ENCODE results near the gene MSI2.

MSI2 gene

DNA sequence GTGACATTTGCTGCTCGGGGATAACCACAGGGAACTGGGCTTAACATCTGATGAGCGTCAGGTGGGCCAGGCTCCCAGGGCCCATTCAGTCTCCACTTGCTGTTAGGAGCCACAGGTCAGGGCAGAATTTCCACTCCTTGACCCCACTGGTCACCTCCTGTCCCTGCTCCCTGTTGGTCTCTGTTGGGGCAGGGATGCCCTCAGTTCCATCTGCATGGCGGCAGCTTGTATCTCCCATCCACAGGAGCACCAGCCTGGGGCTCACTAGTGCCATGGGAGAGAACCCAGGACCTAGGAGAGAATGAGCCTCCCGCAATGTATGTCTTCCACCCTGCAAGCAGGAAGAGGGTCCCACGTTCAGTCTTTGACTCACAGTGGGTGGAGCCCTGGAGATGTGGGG is 276.6 kb downstream of the MSI2 start:
- peaks cover 8 to 21% of the 10 kb centered on the region in 2 donors for H3K4me1 ChIP-seq (ENCODE audit: control insufficient read depth in 1 of 2, insufficient read depth in 2 of 2, low read length in 2 of 2)
- H3K27ac ChIP-seq (ENCODE audit: low read length): no peak overlapping the region
- no peak overlapping the region for H3K4me3 ChIP-seq (ENCODE audit: low read depth in 1 of 2, low read length in 2 of 2)
- H3K9me3 ChIP-seq (ENCODE audit: control insufficient read depth in 1 of 2, low read length in 2 of 2): no peaks in the 10 kb centered on the region
- no peaks in the 10 kb centered on the region for H3K27me3 ChIP-seq (ENCODE audit: low read depth, low read length)
- H3K36me3 ChIP-seq (ENCODE audit: control insufficient read depth in 1 of 2, insufficient read depth in 2 of 2, low read length in 2 of 2): peaks cover 0 to 4% of the 10 kb centered on the region in 2 donors

DNA sequence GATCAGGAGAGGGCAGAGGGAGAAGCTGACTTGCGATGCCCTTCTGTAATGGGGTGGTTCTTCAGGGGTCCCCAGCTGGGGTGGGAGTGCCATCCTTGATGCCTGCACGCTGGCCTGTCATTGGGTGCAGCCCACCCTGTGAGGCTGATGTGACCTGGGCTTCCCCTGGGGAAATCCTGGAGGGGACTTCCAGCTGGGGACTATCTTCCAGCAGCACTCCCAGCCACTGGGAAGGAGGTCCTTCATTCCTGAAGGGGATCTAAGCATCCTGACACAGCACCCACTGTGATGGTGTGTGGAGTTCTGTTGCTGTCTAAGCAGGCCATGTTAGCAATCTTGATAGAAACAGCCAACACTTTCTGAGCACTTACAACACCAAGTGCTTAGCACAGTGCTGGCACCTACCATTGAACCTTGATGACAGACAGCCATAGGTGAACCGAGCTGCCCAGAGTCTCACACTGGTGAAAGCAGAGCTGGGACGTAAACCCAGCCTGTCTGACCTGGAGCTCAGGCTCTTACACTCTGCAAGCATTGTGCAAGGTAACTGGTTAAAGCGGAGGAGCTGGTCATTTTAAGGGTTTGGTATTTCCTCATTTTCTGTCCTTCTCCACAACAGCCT is 277.5 kb downstream of the MSI2 start:
- Histone ChIP-seq H3K36me3 (ENCODE audit: control insufficient read depth in 1 of 2, insufficient read depth in 2 of 2, low read length in 2 of 2) (peaks cover 0 to 4% of the 10 kb centered on the region in 2 donors), H3K27me3 (ENCODE audit: low read depth, low read length) (no peaks in the 10 kb centered on the region), H3K27ac (ENCODE audit: low read length) (no peak overlapping the region), H3K4me3 (ENCODE audit: low read depth in 1 of 2, low read length in 2 of 2) (no peak overlapping the region), H3K9me3 (ENCODE audit: control insufficient read depth in 1 of 2, low read length in 2 of 2) (no peaks in the 10 kb centered on the region), H3K4me1 (ENCODE audit: control insufficient read depth in 1 of 2, insufficient read depth in 2 of 2, low read length in 2 of 2) (peaks cover 8 to 26% of the 10 kb centered on the region in 2 donors)

DNA sequence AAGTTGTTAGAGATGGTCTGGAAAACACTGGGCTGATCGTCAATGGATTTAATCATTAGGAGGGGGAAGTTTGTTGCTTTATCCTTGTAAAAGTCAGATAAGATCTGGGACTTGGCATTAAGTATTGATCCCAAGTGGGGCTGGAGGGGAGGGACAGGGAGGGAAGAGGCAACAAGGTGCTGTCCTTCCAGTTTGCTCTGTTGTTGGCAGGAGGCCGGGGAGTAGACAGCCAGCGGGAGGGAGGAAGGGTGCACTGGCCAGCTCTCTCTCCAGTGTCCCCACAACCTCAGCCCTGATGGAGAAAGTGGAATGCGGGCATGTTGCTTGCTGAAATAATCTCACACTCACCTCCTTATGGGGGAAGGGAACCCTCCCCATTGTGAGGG is 278.5 kb downstream of the MSI2 start:
- no peak overlapping the region for H3K4me3 ChIP-seq (ENCODE audit: low read depth in 1 of 2, low read length in 2 of 2)
- H3K9me3 ChIP-seq (ENCODE audit: control insufficient read depth in 1 of 2, low read length in 2 of 2): no peaks in the 10 kb centered on the region
- H3K27ac ChIP-seq (ENCODE audit: low read length): no peak overlapping the region
- H3K4me1 ChIP-seq (ENCODE audit: control insufficient read depth in 1 of 2, insufficient read depth in 2 of 2, low read length in 2 of 2): peaks cover 8 to 32% of the 10 kb centered on the region in 2 donors
- peaks cover 0 to 4% of the 10 kb centered on the region in 2 donors for H3K36me3 ChIP-seq (ENCODE audit: control insufficient read depth in 1 of 2, insufficient read depth in 2 of 2, low read length in 2 of 2)
- H3K27me3 ChIP-seq (ENCODE audit: low read depth, low read length): no peaks in the 10 kb centered on the region

DNA sequence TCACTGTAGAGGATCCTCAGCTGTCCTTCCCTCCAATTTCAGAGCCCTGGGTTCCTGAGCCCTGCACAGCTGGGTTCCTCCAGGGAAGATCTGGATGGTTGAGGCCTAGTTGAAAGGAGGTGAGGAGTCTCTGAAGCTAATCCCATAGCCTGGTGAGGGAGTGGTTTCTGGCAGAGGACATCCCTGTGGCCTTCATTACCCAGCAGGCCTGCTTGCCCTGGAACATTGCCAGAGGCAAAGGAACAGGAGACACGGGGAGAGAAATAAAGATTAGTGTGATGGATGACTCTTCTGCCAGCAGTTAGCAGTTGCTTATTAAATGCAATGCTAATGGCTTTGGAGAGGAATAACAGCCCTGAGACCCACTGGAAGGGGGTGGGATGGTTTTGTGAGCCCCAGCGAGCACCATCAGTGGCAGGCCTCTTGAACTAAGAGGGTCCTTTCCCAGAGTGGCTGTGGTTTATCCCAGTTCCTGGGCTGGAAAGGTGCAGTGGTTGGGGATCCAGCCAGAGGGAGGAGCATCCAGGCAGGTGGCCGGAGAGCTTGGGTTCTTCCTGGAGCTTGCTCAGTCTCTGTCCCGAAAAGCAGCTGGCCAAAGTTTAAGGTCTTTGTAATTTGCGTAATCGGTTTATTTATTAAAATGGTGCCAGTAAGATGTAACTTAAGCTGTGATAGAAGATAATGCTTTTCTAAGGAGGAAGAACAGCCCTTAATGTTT is 279.1 kb downstream of the MSI2 start:
- Histone ChIP-seq H3K9me3 (ENCODE audit: control insufficient read depth in 1 of 2, low read length in 2 of 2) (no peaks in the 10 kb centered on the region), H3K36me3 (ENCODE audit: control insufficient read depth in 1 of 2, insufficient read depth in 2 of 2, low read length in 2 of 2) (peaks cover 0 to 4% of the 10 kb centered on the region in 2 donors), H3K4me1 (ENCODE audit: control insufficient read depth in 1 of 2, insufficient read depth in 2 of 2, low read length in 2 of 2) (peaks cover 8 to 31% of the 10 kb centered on the region in 2 donors), H3K27me3 (ENCODE audit: low read depth, low read length) (no peaks in the 10 kb centered on the region), H3K4me3 (ENCODE audit: low read depth in 1 of 2, low read length in 2 of 2) (no peak overlapping the region), H3K27ac (ENCODE audit: low read length) (no peak overlapping the region)

DNA sequence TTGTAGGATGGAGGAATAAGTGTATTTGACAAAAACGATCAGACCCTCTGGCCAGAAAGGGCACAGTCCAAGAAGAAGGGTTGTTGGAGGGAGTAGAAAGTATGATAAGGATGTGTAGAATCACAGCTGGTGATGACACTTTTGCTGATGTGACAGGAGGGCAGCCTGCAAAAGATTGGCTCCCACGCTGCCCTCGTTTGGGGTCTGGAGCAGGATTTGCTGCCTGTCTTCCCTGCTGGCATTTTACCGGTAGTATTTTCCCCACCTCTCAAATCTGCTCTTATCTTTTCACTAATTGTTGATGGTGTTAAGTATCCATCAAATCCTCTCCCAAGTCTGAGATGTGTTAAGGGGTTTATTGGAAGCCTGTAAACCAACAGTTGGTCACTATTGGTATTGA is 280.0 kb downstream of the MSI2 start:
- peaks cover 8 to 31% of the 10 kb centered on the region in 2 donors for H3K4me1 ChIP-seq (ENCODE audit: control insufficient read depth in 1 of 2, insufficient read depth in 2 of 2, low read length in 2 of 2)
- peaks cover 0 to 4% of the 10 kb centered on the region in 2 donors for H3K36me3 ChIP-seq (ENCODE audit: control insufficient read depth in 1 of 2, insufficient read depth in 2 of 2, low read length in 2 of 2)
- no peaks in the 10 kb centered on the region for H3K27me3 ChIP-seq (ENCODE audit: low read depth, low read length)
- no peaks in the 10 kb centered on the region for H3K9me3 ChIP-seq (ENCODE audit: control insufficient read depth in 1 of 2, low read length in 2 of 2)
- H3K27ac ChIP-seq (ENCODE audit: low read length): no peak overlapping the region
- H3K4me3 ChIP-seq (ENCODE audit: low read depth in 1 of 2, low read length in 2 of 2): no peak overlapping the region

DNA sequence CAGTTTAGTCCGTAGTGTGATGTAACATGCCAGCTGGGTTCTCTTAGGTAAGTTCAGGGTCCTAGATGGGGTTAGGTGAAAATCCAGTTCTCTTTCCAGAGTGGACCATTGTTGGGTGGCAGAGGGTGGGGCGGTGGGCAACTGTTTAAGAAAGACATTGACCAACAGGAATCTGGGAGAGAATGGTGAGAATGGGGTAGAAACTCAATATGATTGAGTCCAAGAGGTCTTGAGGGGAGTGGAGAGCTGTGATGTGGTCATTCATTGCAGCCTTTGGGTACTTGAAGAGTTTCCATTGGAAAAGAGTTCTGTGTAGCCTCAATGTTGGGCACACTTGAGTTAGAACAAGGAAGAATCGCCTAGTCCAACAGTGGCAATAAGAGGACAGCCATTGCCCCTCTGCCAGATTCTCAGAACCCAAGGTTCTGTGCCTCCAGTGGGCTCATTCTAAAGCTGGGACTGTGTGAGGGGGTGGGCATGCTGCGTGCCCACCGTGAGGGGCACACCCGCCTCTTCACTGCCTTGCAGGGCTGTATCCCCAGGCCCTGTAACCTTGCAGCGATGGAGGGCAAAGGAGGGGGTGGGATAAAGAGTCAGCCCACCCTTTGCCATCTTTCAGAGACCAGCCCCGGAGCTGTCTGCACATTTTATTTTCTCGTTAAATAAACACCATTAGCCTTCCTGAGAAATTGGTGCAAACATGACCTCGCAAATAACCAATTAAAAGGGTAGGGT is 280.6 kb downstream of the MSI2 start:
- no peak overlapping the region for H3K4me3 ChIP-seq (ENCODE audit: low read depth in 1 of 2, low read length in 2 of 2)
- peaks cover 0 to 4% of the 10 kb centered on the region in 2 donors for H3K36me3 ChIP-seq (ENCODE audit: control insufficient read depth in 1 of 2, insufficient read depth in 2 of 2, low read length in 2 of 2)
- H3K27ac ChIP-seq (ENCODE audit: low read length): no peak overlapping the region
- H3K9me3 ChIP-seq (ENCODE audit: control insufficient read depth in 1 of 2, low read length in 2 of 2): no peaks in the 10 kb centered on the region
- no peaks in the 10 kb centered on the region for H3K27me3 ChIP-seq (ENCODE audit: low read depth, low read length)
- H3K4me1 ChIP-seq (ENCODE audit: control insufficient read depth in 1 of 2, insufficient read depth in 2 of 2, low read length in 2 of 2): peaks cover 8 to 37% of the 10 kb centered on the region in 2 donors

DNA sequence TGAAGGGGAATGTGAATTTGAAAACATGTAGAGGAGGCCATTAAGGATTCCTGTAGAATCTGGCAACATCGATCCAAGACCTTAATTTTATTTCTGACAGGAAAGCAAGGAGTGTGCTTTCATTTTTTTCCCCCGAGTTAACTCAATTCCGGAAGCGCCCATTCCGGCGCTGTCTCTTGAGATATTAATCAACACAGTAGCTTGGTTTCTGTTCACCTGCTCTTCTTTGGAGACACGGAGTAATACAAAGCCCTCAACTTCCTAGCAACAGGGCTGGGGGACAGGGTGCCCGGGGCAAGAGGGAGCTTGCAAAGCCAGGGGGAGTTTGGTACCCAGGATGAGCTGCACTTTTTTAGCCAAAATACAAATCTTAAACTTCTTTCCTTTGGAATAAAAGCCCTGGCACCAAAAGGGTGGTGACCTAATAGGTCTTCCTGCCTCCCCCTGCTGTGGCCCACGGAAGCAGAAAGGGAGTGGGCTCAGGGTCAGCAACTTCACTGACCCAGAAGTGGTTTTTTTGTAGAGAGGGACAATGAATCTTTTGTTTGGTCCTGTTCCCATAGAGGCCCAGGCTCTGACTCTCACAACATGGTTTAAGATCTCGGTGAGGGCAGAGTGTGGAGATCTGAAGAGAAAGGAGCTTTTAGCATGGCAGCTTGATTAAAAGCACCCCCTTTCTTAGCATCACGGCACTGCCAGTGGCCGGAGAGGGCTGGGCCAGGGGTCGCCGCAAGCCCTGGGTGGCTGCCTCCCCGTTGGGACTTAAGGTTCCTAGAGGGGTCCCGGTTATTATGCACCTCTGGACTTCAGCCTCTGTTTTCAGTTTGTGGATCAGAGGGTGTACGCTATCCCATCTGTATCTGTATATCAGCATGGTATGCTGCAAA is 281.4 kb downstream of the MSI2 start:
- Histone ChIP-seq H3K27ac (ENCODE audit: low read length) (no peak overlapping the region), H3K4me3 (ENCODE audit: low read depth in 1 of 2, low read length in 2 of 2) (no peak overlapping the region), H3K36me3 (ENCODE audit: control insufficient read depth in 1 of 2, insufficient read depth in 2 of 2, low read length in 2 of 2) (peaks cover 0 to 2% of the 10 kb centered on the region in 2 donors), H3K9me3 (ENCODE audit: control insufficient read depth in 1 of 2, low read length in 2 of 2) (no peaks in the 10 kb centered on the region), H3K4me1 (ENCODE audit: control insufficient read depth in 1 of 2, insufficient read depth in 2 of 2, low read length in 2 of 2) (peaks cover 8 to 43% of the 10 kb centered on the region in 2 donors), H3K27me3 (ENCODE audit: low read depth, low read length) (no peaks in the 10 kb centered on the region)

DNA sequence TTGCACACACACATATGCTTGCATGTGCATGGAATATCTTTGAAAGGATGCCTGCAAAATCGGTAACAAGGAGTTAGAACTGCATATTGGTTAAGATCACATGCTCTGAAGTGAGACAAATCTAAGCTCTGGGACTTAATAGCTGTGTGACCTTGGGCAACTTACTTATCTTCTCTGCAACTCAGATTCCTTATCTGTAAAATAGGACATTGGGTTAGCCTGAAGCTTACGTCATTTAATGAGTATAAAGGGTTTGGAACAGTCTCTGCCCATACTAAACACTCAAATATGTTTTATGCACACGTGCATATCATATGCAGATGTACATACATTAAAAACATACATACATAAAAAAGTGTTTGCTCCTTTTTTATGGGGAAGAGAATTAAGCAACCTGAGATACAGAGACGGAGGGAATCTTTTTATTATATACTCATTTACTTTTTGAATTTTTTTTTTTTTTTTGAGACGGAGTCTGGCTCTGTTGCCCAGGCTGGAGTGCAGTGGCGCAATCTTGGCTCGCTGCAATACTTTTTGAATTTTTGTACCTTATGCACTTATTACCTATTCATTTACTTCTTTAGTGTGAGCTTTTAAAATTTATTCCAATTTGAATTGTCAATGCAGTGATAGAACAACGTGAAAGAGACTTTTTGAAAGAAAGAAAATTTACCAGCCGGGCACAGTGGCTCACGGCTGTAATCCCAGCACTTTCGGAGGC is 282.6 kb downstream of the MSI2 start:
- Histone ChIP-seq H3K27me3 (ENCODE audit: low read depth, low read length) (no peaks in the 10 kb centered on the region), H3K27ac (ENCODE audit: low read length) (no peak overlapping the region), H3K4me3 (ENCODE audit: low read depth in 1 of 2, low read length in 2 of 2) (no peak overlapping the region), H3K4me1 (ENCODE audit: control insufficient read depth in 1 of 2, insufficient read depth in 2 of 2, low read length in 2 of 2) (peaks cover 8 to 43% of the 10 kb centered on the region in 2 donors), H3K9me3 (ENCODE audit: control insufficient read depth in 1 of 2, low read length in 2 of 2) (no peaks in the 10 kb centered on the region), H3K36me3 (ENCODE audit: control insufficient read depth in 1 of 2, insufficient read depth in 2 of 2, low read length in 2 of 2) (no peaks in the 10 kb centered on the region)

DNA sequence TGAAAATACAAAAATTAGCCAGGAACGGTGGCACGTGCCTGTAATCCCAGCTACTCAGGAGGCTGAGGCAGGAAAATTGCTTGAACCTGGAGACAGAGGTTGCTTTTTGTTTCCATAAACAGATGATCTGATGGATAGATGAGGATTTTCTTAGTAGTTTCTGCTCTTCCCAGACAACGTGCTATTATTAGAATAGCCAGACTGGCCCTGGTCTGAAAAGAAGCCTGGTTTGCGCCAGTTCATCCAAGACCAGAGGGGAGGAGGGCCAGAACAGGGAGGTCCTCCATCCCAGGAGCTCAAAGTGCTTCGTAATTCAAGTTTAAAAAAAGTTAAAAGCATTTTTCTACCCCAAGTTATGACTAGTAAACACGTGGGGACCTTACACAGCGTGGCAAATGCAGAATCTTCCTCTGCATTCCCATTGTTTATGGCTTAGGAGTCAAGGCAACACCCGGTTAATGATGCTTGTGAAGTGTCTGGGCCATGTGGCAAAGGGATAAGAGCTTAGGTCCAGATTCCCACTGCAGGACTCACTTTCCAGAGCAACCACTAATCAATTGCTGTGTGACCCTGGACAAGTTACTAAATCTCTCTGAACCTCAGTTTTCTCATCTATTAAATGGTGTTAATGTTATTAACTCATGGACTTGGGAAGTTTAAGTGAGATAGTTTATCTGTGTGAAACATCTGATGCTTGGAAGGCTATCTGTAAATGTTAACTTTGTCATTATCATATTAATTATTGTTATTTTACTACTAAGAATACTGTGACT is 283.4 kb downstream of the MSI2 start:
- Histone ChIP-seq H3K27ac (ENCODE audit: low read length) (no peak overlapping the region), H3K4me1 (ENCODE audit: control insufficient read depth in 1 of 2, insufficient read depth in 2 of 2, low read length in 2 of 2) (peaks cover 8 to 43% of the 10 kb centered on the region in 2 donors), H3K4me3 (ENCODE audit: low read depth in 1 of 2, low read length in 2 of 2) (no peak overlapping the region), H3K27me3 (ENCODE audit: low read depth, low read length) (no peaks in the 10 kb centered on the region), H3K36me3 (ENCODE audit: control insufficient read depth in 1 of 2, insufficient read depth in 2 of 2, low read length in 2 of 2) (no peaks in the 10 kb centered on the region), H3K9me3 (ENCODE audit: control insufficient read depth in 1 of 2, low read length in 2 of 2) (no peaks in the 10 kb centered on the region)

DNA sequence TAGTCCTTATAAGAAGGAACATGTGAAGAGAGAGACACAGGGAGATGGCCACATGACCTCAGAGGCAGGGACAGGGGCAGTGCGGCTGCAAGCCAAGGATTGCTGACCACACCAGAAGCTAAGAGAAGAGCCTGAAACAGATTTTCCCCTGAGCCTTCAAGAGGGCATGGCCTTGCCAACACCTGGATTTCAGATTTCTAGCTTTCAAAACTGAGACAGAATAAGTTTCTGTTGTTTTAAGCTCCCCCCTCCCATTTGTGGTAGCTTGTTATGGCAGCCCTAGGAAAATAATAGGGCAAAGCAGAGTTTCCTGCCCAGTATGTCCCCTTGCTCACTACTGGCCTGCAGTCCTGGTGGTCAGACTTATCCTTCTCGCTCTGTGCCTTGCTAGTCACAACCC is 284.3 kb downstream of the MSI2 start:
- Histone ChIP-seq H3K4me1 (ENCODE audit: control insufficient read depth in 1 of 2, insufficient read depth in 2 of 2, low read length in 2 of 2) (peaks cover 0 to 37% of the 10 kb centered on the region in 2 donors), H3K9me3 (ENCODE audit: control insufficient read depth in 1 of 2, low read length in 2 of 2) (no peaks in the 10 kb centered on the region), H3K27ac (ENCODE audit: low read length) (no peak overlapping the region), H3K4me3 (ENCODE audit: low read depth in 1 of 2, low read length in 2 of 2) (no peak overlapping the region), H3K27me3 (ENCODE audit: low read depth, low read length) (no peaks in the 10 kb centered on the region), H3K36me3 (ENCODE audit: control insufficient read depth in 1 of 2, insufficient read depth in 2 of 2, low read length in 2 of 2) (no peaks in the 10 kb centered on the region)

Data from muscle layer of duodenum (tissue), 2 donors.